ENCODE measurements around the gene FBN3. TPM values are rescaled to one million over a fixed set of nuclear protein-coding genes. Genes with fewer than 3 reads are reported as not detected.
"Not testable (repeated sequence)": the region's sequence is repeated elsewhere in the genome, so short reads cannot be mapped to it uniquely, and the experiment has no call there.

Gene FBN3
- total and polyA plus RNA-seq, 9 donors = 4.8 to 17.7 (median 12.7) TPM

GRCh38 chr19:8108560-8109445, 40.6 kb downstream of the FBN3 start:
- Histone ChIP-seq H3K9me3 (replicated peaks; ENCODE audit: control insufficient read depth, low read depth, low read length) (no peaks in the 10 kb centered on the region), H3K4me3 (ENCODE audit: low read length) (no peak overlapping the region), H3K36me3 (ENCODE audit: control insufficient read depth, insufficient read depth, low read length) (peaks cover 4% of the 10 kb centered on the region), H3K27ac (ENCODE audit: low read length) (no peak overlapping the region), H3K4me1 (ENCODE audit: control insufficient read depth, insufficient read depth, low read length) (no peaks in the 10 kb centered on the region), H3K27me3 (ENCODE audit: control insufficient read depth, insufficient read depth, low read length) (no peaks in the 10 kb centered on the region)
- WGBS (ENCODE audit: insufficient coverage) = 82% methylated on average over 18 of the region's 19 CpGs
- DNase-seq = no peak

DNA sequence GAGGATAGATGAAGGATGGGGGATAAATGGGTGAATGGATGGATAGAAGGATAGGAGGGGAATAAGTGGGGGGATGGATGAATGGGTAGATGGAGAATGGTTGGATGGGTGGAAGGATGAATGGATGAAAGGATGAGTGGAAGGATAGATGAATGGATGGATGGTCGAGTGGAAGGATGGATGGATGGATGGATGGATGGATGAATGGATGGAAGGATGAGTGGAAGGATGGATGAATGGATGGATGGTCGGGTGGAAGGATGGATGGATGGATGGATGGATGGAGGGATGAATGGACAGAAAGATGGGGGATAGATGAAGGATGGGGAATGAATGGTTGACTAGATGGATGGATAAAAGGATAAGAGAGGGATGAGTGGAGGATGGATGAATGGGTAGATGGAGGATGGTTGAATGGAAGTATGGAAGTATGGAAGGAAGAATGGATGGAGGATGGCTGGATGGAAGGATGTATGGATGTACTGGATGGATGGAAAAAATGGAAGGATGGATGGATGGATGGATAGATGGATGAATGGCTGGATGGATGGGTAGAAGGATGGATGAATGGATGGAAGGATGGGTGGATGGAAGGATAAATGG, 42.0 kb downstream of the FBN3 start:
- Histone ChIP-seq H3K4me1 (ENCODE audit: control insufficient read depth, insufficient read depth, low read length) (no peaks in the 10 kb centered on the region), H3K27me3 (ENCODE audit: control insufficient read depth, insufficient read depth, low read length) (no peaks in the 10 kb centered on the region), H3K4me3 (ENCODE audit: low read length) (no peak overlapping the region), H3K27ac (ENCODE audit: low read length) (no peak overlapping the region), H3K9me3 (replicated peaks; ENCODE audit: control insufficient read depth, low read depth, low read length) (no peaks in the 10 kb centered on the region), H3K36me3 (ENCODE audit: control insufficient read depth, insufficient read depth, low read length) (peaks cover 8% of the 10 kb centered on the region)
- WGBS (ENCODE audit: insufficient coverage) = 81% methylated on average over 2 of the region's 2 CpGs
- DNase-seq = no peak

DNA sequence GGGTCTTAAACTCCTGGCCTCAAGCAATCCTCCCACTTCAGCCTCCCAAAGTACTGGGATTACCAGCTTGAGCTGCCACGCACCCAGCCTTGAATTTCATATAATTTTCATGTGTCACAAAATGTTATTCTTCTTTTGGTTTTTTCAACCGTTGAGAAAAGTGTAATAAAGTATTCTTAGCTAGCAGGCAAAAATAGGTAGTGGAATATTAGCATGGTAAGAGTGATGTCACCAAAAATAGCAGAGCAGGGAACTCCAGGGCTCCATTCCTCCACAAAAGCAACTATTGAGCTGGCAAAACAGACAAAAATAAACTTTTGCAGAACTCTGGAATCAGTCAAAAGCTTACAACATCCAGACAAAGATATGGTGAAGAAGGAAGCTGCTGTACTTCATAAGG, 43.9 kb downstream of the FBN3 start:
- WGBS (ENCODE audit: insufficient coverage) = no CpG with 5 or more reads among the region's 2 CpGs
- no peak overlapping the region for H3K27ac ChIP-seq (ENCODE audit: low read length)
- H3K27me3 ChIP-seq (ENCODE audit: control insufficient read depth, insufficient read depth, low read length) = no peaks in the 10 kb centered on the region
- no peak overlapping the region for H3K4me3 ChIP-seq (ENCODE audit: low read length)
- H3K9me3 ChIP-seq (replicated peaks; ENCODE audit: control insufficient read depth, low read depth, low read length) = no peaks in the 10 kb centered on the region
- peaks cover 8% of the 10 kb centered on the region for H3K36me3 ChIP-seq (ENCODE audit: control insufficient read depth, insufficient read depth, low read length)
- no peak for DNase-seq
- H3K4me1 ChIP-seq (ENCODE audit: control insufficient read depth, insufficient read depth, low read length) = no peaks in the 10 kb centered on the region

DNA sequence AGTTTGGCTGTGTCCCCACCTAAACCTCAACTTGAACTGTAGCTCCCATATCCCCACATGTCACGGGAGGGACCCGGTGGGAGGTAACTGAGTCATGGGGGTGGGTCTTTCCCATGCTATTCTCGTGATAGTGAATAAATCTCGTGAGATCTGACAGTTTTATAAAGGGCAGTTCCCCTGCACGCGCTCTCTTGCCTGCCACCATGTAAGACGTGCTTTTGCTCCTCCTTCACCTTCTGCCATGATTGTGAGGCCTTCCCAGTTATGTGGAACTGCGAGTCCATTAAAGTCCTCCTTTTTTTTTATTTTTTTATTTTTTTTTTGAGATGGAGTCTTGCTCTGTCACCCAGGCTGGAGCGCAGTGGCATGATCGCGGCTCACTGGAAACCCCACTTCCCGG, 47.5 kb downstream of the FBN3 start:
- DNase-seq; H3K9me3 ChIP-seq (replicated peaks; ENCODE audit: control insufficient read depth, low read depth, low read length); H3K27ac ChIP-seq (ENCODE audit: low read length); H3K27me3 ChIP-seq (ENCODE audit: control insufficient read depth, insufficient read depth, low read length); H3K4me1 ChIP-seq (ENCODE audit: control insufficient read depth, insufficient read depth, low read length); H3K4me3 ChIP-seq (ENCODE audit: low read length): not testable (repeated sequence)
- peaks cover 12% of the 10 kb centered on the region for H3K36me3 ChIP-seq (ENCODE audit: control insufficient read depth, insufficient read depth, low read length)
- WGBS (ENCODE audit: insufficient coverage) = 63% methylated on average over 4 of the region's 12 CpGs

DNA sequence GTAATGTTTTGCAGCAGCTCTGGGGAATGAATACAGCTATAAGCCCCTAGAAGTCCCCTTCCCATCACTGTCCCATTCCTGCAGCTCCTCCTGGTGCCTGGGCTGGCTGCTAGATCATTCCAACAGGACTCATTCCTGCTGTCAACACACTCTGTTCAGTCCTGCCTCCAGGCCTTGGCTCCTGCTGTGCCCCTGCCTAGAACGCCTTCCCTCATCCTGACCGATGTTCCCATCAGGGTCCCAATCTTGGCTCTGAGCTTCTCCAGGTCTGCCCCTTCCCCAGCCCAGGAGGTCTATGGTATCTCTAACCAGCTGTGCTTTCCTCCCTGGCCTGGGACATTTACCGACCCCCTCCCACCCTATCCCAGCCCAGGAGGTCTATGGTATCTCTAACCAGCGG, 48.1 kb downstream of the FBN3 start:
- WGBS (ENCODE audit: insufficient coverage) = 97% methylated on average over 4 of the region's 4 CpGs
- DNase-seq = no peak
- Histone ChIP-seq H3K9me3 (replicated peaks; ENCODE audit: control insufficient read depth, low read depth, low read length) (peaks cover 8% of the 10 kb centered on the region), H3K27ac (ENCODE audit: low read length) (no peak overlapping the region), H3K27me3 (ENCODE audit: control insufficient read depth, insufficient read depth, low read length) (no peaks in the 10 kb centered on the region), H3K36me3 (ENCODE audit: control insufficient read depth, insufficient read depth, low read length) (peaks cover 16% of the 10 kb centered on the region), H3K4me3 (ENCODE audit: low read length) (no peak overlapping the region), H3K4me1 (ENCODE audit: control insufficient read depth, insufficient read depth, low read length) (no peaks in the 10 kb centered on the region)

GRCh38 chr19:8097681-8098567, 51.5 kb downstream of the FBN3 start:
- 75% methylated on average over 2 of the region's 5 CpGs for WGBS (ENCODE audit: insufficient coverage)
- no peaks in the 10 kb centered on the region for H3K4me1 ChIP-seq (ENCODE audit: control insufficient read depth, insufficient read depth, low read length)
- H3K9me3 ChIP-seq (replicated peaks; ENCODE audit: control insufficient read depth, low read depth, low read length) = peaks cover 27% of the 10 kb centered on the region
- H3K27me3 ChIP-seq (ENCODE audit: control insufficient read depth, insufficient read depth, low read length) = no peaks in the 10 kb centered on the region
- no peak for DNase-seq
- H3K27ac ChIP-seq (ENCODE audit: low read length) = no peak overlapping the region
- H3K4me3 ChIP-seq (ENCODE audit: low read length) = no peak overlapping the region
- H3K36me3 ChIP-seq (ENCODE audit: control insufficient read depth, insufficient read depth, low read length) = peaks cover 27% of the 10 kb centered on the region

DNA sequence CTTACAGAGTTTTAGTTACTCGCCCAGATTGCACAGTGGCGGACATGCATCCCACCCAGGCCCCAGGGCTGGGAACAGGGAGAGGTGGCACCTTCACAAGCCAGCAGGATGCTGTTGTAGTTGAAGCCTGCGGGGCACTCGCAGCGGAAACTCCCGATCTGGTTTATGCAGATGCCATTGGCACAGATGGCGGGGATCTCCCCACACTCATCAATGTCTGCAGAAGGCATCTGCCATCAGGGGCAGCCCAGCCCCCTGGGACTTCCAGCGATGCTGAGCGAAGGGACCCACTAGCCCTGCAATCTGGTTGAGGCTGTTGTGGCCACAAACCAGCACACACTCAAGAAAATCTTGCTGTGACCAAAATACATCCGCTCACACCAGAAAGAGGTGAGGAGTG, 52.2 kb downstream of the FBN3 start:
- no peak for DNase-seq
- Histone ChIP-seq H3K27me3 (ENCODE audit: control insufficient read depth, insufficient read depth, low read length) (no peaks in the 10 kb centered on the region), H3K4me1 (ENCODE audit: control insufficient read depth, insufficient read depth, low read length) (no peaks in the 10 kb centered on the region), H3K9me3 (replicated peaks; ENCODE audit: control insufficient read depth, low read depth, low read length) (peaks cover 27% of the 10 kb centered on the region), H3K4me3 (ENCODE audit: low read length) (no peak overlapping the region), H3K27ac (ENCODE audit: low read length) (no peak overlapping the region), H3K36me3 (ENCODE audit: control insufficient read depth, insufficient read depth, low read length) (peaks cover 27% of the 10 kb centered on the region)
- 98% methylated on average over 7 of the region's 10 CpGs for WGBS (ENCODE audit: insufficient coverage)

DNA sequence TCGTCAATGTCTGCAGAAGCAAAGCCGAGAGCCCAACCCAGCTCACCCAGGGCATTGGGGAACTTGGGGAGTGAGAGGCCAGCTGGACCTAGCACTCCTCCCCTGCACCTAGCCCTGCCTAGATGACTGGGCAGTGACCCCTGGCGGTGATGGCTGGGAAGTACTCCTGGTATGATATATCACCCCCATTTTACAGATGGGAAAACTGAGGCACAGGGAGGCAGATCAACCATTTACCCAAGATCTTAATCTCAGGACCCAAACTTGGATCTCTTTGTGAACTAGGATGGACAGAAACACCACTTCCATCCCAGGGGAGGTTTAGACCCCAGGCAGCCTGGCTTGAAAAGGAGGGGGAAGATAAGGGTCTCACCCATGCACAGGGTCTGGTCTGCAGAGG, 53.3 kb downstream of the FBN3 start:
- Histone ChIP-seq H3K9me3 (replicated peaks; ENCODE audit: control insufficient read depth, low read depth, low read length) (peaks cover 27% of the 10 kb centered on the region), H3K27me3 (ENCODE audit: control insufficient read depth, insufficient read depth, low read length) (no peaks in the 10 kb centered on the region), H3K4me1 (ENCODE audit: control insufficient read depth, insufficient read depth, low read length) (no peaks in the 10 kb centered on the region), H3K27ac (ENCODE audit: low read length) (no peak overlapping the region), H3K4me3 (ENCODE audit: low read length) (no peak overlapping the region), H3K36me3 (ENCODE audit: control insufficient read depth, insufficient read depth, low read length) (peaks cover 31% of the 10 kb centered on the region)
- no CpG with 5 or more reads among the region's 3 CpGs for WGBS (ENCODE audit: insufficient coverage)
- DNase-seq = no peak

GRCh38 chr19:8095354-8095886, 54.0 kb downstream of the FBN3 start:
- Histone ChIP-seq H3K27me3 (ENCODE audit: control insufficient read depth, insufficient read depth, low read length) (no peaks in the 10 kb centered on the region), H3K27ac (ENCODE audit: low read length) (no peak overlapping the region), H3K9me3 (replicated peaks; ENCODE audit: control insufficient read depth, low read depth, low read length) (peaks cover 27% of the 10 kb centered on the region), H3K36me3 (ENCODE audit: control insufficient read depth, insufficient read depth, low read length) (peaks cover 35% of the 10 kb centered on the region), H3K4me1 (ENCODE audit: control insufficient read depth, insufficient read depth, low read length) (no peaks in the 10 kb centered on the region), H3K4me3 (ENCODE audit: low read length) (no peak overlapping the region)
- no peak for DNase-seq
- no CpG with 5 or more reads among the region's 2 CpGs for WGBS (ENCODE audit: insufficient coverage)

DNA sequence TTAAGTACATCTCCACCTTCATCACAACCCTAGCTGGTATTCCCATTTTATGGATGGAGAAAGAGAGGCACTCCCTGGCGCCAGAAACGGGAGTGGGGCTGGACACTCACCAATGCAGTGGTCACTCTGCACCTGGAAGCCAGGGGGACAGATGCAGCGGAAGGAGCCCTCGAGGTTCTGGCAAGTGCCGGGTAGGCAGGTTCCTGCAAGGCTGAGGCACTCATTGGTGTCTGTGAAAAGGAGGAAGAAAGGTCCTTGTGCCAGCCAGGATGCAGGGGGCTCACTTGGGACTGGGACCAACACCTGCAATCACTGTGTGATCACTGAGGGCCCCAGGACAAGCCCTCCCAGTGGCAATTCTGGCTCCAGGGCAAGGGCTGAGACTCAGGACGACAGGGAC, 55.1 kb downstream of the FBN3 start:
- 75% methylated on average over 4 of the region's 6 CpGs for WGBS (ENCODE audit: insufficient coverage)
- Histone ChIP-seq H3K27me3 (ENCODE audit: control insufficient read depth, insufficient read depth, low read length) (no peaks in the 10 kb centered on the region), H3K9me3 (replicated peaks; ENCODE audit: control insufficient read depth, low read depth, low read length) (peaks cover 27% of the 10 kb centered on the region), H3K4me3 (ENCODE audit: low read length) (no peak overlapping the region), H3K27ac (ENCODE audit: low read length) (no peak overlapping the region), H3K4me1 (ENCODE audit: control insufficient read depth, insufficient read depth, low read length) (no peaks in the 10 kb centered on the region), H3K36me3 (ENCODE audit: control insufficient read depth, insufficient read depth, low read length) (peaks cover 35% of the 10 kb centered on the region)
- no peak for DNase-seq
